Stimulated activated naive CD8-positive, alpha-beta T cell treated with anti-CD3 and anti-CD28 coated beads, Interleukin-15, Interleukin-2, amounts not matched to agents 100 ng/mL and 50 ng/mL, for 24 hours (primary cell): ENCODE data around the gene TNFRSF6B.

Source experiments
- H3K27ac Mint-ChIP-seq: one replicate; pipeline ENCODE4 v1.8.0; 2021; ENCODE audit warnings: mild to moderate bottlenecking, mixed read lengths
- H3K27me3 Mint-ChIP-seq: one replicate; pipeline ENCODE4 v1.8.0; 2021; ENCODE audit warnings: mixed read lengths
- H3K36me3 Mint-ChIP-seq: one replicate; pipeline ENCODE4 v1.8.0; 2021; ENCODE audit warnings: low read depth, mixed read lengths
- H3K4me1 Mint-ChIP-seq: one replicate; pipeline ENCODE4 v1.8.0; 2021; ENCODE audit warnings: low read depth, mixed read lengths
- H3K4me3 Mint-ChIP-seq: one replicate; pipeline ENCODE4 v1.8.0; 2021; ENCODE audit warnings: mild to moderate bottlenecking, mixed read lengths
- H3K9me3 Mint-ChIP-seq: one replicate; pipeline ENCODE4 v1.8.0; 2021; ENCODE audit warnings: mixed read lengths

The TNFRSF6B gene

DNA sequence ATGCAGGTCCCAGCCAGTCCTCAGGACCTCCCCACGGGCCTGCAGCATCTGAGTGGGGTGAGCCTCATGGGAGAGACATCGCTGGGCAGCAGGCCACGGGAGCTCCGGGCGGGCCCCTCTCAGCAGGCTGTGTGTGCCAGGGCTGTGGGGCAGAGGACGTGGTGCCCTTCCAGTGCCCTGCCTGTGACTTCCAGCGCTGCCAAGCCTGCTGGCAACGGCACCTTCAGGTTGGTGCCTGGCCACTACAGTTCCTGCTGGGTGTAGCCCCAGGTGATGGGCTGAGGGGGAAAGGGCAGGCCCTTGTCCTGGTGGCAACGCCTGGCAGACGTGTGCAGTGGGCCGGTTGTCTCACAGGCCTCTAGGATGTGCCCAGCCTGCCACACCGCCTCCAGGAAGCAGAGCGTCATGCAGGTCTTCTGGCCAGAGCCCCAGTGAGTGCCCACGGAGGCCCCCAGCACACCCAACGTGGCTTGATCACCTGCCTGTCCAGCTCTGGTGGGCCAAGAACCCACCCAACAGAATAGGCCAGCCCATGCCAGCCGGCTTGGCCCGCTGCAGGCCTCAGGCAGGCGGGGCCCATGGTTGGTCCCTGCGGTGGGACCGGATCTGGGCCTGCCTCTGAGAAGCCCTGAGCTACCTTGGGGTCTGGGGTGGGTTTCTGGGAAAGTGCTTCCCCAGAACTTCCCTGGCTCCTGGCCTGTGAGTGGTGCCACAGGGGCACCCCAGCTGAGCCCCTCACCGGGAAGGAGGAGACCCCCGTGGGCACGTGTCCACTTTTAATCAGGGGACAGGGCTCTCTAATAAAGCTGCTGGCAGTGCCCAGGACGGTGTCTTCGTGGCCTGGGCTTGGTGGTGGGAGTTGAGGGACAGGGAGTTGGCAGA, 787 bp upstream of the TNFRSF6B start:
- Mint-ChIP-seq H3K4me1 (peaks cover 35% of the 10 kb centered on the region), H3K4me3 (no peak overlapping the region), H3K27me3 (no peaks in the 10 kb centered on the region), H3K27ac (no peak overlapping the region), H3K36me3 (peaks cover 10% of the 10 kb centered on the region), H3K9me3 (no peaks in the 10 kb centered on the region)

DNA sequence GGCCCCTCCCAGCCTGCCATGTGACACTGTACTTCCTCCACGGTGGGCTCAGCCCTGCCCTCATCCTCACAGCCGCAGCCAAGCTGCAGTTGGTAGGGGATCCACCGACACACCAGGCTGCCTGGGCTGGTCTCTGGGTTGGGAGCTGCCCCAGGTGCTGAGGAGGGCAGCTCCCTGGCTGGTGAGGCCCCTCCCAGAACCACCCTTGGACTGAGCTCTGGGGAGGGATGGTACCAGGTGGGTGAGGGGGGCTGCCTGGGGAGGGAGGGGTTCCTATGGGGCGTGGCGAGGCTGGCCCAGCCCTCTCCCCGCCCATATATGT, 185 bp upstream of the TNFRSF6B start:
- peaks cover 10% of the 10 kb centered on the region for H3K36me3 Mint-ChIP-seq
- H3K27me3 Mint-ChIP-seq = no peaks in the 10 kb centered on the region
- peaks cover 35% of the 10 kb centered on the region for H3K4me1 Mint-ChIP-seq
- H3K9me3 Mint-ChIP-seq = no peaks in the 10 kb centered on the region
- H3K4me3 Mint-ChIP-seq = no peak overlapping the region
- H3K27ac Mint-ChIP-seq = no peak overlapping the region

DNA sequence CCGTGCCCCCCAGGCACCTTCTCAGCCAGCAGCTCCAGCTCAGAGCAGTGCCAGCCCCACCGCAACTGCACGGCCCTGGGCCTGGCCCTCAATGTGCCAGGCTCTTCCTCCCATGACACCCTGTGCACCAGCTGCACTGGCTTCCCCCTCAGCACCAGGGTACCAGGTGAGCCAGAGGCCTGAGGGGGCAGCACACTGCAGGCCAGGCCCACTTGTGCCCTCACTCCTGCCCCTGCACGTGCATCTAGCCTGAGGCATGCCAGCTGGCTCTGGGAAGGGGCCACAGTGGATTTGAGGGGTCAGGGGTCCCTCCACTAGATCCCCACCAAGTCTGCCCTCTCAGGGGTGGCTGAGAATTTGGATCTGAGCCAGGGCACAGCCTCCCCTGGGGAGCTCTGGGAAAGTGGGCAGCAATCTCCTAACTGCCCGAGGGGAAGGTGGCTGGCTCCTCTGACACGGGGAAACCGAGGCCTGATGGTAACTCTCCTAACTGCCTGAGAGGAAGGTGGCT, 960 bp downstream of the TNFRSF6B start:
- Mint-ChIP-seq H3K4me3 (peak overlapping the region; percentile 13), H3K27ac (no peak overlapping the region), H3K4me1 (peaks cover 35% of the 10 kb centered on the region), H3K36me3 (peaks cover 8% of the 10 kb centered on the region), H3K9me3 (no peaks in the 10 kb centered on the region), H3K27me3 (no peaks in the 10 kb centered on the region)

DNA sequence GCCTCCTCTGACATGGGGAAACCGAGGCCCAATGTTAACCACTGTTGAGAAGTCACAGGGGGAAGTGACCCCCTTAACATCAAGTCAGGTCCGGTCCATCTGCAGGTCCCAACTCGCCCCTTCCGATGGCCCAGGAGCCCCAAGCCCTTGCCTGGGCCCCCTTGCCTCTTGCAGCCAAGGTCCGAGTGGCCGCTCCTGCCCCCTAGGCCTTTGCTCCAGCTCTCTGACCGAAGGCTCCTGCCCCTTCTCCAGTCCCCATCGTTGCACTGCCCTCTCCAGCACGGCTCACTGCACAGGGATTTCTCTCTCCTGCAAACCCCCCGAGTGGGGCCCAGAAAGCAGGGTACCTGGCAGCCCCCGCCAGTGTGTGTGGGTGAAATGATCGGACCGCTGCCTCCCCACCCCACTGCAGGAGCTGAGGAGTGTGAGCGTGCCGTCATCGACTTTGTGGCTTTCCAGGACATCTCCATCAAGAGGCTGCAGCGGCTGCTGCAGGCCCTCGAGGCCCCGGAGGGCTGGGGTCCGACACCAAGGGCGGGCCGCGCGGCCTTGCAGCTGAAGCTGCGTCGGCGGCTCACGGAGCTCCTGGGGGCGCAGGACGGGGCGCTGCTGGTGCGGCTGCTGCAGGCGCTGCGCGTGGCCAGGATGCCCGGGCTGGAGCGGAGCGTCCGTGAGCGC, 1.6 kb downstream of the TNFRSF6B start:
- peaks cover 6% of the 10 kb centered on the region for H3K36me3 Mint-ChIP-seq
- peaks cover 35% of the 10 kb centered on the region for H3K4me1 Mint-ChIP-seq
- no peaks in the 10 kb centered on the region for H3K27me3 Mint-ChIP-seq
- H3K4me3 Mint-ChIP-seq = no peak overlapping the region
- no peaks in the 10 kb centered on the region for H3K9me3 Mint-ChIP-seq
- no peak overlapping the region for H3K27ac Mint-ChIP-seq

DNA sequence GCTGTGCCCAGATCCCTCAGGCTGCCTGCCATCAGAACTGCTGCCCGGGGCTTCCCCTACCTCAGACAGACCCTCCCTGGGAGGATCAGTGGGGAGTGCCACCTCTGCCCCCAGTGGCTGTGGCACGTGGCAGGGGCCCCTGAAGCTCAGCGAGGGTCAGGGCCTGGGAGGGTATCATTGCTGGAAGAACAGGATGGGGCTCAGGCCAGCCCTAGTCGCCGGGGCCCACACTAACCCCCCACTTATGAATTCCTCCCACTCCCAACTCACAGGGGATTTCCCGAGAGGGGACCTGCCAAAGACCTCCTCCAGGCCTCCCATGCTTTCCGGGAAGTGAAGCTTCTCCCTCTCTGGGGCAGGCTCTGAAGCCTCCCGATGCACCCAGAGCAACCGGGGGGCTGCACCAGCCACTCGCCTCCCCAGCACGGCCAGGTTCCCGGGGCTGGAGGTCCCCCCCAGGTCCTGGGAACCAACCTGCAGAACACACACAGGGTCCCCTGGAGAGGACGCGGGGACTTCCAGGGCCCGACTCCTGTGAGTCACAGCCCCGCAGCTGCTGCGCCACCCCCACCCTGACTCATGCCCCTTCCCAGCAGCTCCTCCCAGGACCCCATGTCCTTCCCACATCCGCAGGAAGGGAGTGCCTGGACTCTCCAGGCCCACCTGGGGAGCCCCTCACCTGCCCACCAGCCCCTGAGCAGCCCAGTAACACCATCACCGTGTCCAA, 2.5 kb downstream of the TNFRSF6B start:
- H3K27ac Mint-ChIP-seq = peak overlapping the region; percentile 52
- no peaks in the 10 kb centered on the region for H3K9me3 Mint-ChIP-seq
- H3K27me3 Mint-ChIP-seq = no peaks in the 10 kb centered on the region
- peaks cover 3% of the 10 kb centered on the region for H3K36me3 Mint-ChIP-seq
- peak overlapping the region; percentile 17 for H3K4me3 Mint-ChIP-seq
- peaks cover 32% of the 10 kb centered on the region for H3K4me1 Mint-ChIP-seq

DNA sequence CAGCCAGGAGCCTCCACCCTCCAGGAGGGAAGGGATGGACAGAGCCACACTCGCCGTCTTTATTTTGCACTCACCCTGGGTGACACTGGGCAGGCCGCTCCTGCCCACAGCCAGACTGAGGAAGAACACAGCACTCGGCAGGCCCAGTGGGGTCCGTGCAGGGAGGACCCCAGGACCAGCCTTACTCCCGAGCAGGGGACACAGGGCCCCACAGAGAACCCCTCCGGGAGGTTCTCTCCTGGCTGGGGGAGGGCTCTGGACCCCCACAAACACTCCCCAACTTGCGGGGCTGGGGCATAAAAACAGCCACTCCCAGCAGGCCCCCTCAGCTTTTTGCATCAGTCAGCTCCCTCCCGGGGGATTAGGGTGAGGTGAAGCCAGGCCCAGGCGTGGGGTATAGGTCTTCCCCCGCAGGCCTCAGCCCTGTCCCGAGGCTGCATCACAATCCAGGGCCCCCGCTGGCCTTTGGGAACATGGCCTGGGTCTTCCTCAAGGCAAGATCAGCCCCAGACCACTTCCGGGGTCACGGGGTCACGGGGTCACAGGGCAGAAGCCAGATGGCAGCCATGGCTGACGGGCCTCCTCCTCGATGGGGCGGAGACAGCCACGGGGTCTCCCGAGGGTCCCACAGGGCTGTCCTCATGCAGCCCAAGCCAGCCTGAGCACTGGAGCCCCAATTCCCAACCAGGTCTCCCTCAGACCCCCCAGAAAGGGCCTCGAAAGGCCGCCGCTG, 3.2 kb downstream of the TNFRSF6B start:
- no peaks in the 10 kb centered on the region for H3K27me3 Mint-ChIP-seq
- H3K4me3 Mint-ChIP-seq = peak overlapping the region; percentile 17
- no peaks in the 10 kb centered on the region for H3K36me3 Mint-ChIP-seq
- H3K9me3 Mint-ChIP-seq = no peaks in the 10 kb centered on the region
- H3K4me1 Mint-ChIP-seq = peaks cover 32% of the 10 kb centered on the region
- H3K27ac Mint-ChIP-seq = peak overlapping the region; percentile 52

DNA sequence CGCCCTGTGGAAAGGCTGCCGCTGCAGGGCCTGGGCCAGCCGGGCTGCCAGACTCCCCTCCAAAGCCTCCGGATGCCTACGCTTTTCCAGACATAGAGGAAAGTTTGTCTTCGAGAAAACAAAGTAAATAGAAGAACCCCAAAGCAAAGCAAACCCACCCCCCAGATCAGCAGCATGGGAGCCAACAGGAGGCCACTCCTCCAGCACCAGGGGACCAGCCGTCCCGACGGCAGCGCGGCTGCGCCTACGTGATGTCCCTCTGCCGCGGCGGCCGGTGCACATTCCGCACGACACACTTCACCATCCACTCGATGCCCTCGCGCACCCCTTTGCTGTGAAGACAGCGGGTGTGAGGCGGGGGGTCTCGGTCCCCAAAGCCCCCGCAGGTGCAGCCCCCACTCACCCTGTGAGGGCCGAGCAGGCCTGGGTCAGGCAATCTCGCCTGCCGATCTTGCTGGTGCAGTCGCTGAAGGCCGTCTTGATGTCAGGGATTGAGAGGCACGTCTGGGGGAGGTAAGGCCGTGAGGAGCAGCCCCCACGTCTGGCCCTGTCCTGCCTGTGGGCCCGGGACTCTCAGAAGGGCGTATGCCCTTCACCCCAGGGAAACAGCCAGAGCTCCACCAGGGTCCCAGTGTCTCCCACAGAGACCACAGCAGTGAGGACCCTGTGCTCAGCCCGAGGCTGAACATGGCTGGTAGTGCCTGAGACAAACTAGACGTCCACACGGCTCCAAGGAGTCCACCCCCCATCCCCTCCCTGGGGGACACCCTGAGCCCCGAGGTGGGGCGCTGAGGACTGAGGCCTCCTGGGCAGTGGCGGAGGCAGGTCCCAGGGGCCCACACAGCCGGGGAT, 4.0 kb downstream of the TNFRSF6B start:
- Mint-ChIP-seq H3K4me3 (no peak overlapping the region), H3K4me1 (peaks cover 33% of the 10 kb centered on the region), H3K9me3 (no peaks in the 10 kb centered on the region), H3K27ac (no peak overlapping the region), H3K36me3 (peaks cover 4% of the 10 kb centered on the region), H3K27me3 (no peaks in the 10 kb centered on the region)

DNA sequence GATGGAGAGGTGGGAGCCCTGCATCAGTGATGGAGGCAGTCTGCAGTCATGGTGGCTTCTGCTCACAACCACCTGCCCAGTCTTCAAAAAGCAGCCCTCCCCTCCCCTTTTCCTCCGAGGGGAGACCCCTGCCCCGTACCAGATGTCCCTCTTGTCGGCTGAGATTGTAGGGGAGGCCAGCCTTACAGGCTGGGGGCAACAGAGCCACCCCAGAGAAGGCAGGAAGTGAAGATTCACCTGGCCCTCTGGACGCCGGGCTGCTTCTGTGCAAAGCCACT, 4.5 kb downstream of the TNFRSF6B start:
- H3K27ac Mint-ChIP-seq = no peak overlapping the region
- H3K36me3 Mint-ChIP-seq = peaks cover 10% of the 10 kb centered on the region
- H3K4me3 Mint-ChIP-seq = no peak overlapping the region
- H3K4me1 Mint-ChIP-seq = peaks cover 38% of the 10 kb centered on the region
- H3K9me3 Mint-ChIP-seq = no peaks in the 10 kb centered on the region
- no peaks in the 10 kb centered on the region for H3K27me3 Mint-ChIP-seq

DNA sequence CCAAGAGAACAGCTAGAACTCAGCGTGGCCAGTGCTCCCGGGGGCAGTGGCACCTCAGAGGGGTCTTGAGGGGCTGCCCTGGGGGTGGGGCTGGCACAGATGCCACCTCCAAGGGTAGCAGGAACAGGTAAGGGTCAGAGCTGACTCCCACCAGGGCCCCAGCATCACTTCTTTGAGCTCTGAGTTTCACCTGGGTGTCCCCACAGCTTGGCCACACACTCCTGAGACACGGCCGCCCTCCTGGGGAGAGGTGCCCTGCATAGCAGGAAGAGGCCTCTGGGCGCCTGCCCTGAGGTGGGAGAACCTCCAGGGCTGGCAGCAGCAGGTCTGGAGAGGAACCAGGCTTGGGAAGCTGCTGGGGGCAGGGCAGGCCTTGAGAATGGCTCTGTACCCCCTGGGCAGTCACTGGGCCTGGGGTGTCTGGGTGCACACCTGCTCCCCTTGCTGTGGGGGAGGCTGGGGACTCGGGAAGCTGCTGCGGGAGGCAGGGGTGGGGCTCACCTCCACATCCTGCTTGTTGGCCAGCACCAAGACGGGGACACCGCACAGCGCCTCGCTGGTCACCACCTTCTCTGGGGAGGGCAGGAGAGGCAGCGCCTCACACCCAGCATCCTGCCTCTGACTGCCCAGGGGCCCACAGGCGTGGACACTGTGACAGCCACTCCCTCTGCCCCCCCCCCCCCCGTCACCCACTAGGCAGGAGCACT, 5.0 kb downstream of the TNFRSF6B start:
- no peaks in the 10 kb centered on the region for H3K9me3 Mint-ChIP-seq
- no peak overlapping the region for H3K4me3 Mint-ChIP-seq
- H3K27ac Mint-ChIP-seq = no peak overlapping the region
- H3K27me3 Mint-ChIP-seq = no peaks in the 10 kb centered on the region
- peaks cover 12% of the 10 kb centered on the region for H3K36me3 Mint-ChIP-seq
- peaks cover 39% of the 10 kb centered on the region for H3K4me1 Mint-ChIP-seq

DNA sequence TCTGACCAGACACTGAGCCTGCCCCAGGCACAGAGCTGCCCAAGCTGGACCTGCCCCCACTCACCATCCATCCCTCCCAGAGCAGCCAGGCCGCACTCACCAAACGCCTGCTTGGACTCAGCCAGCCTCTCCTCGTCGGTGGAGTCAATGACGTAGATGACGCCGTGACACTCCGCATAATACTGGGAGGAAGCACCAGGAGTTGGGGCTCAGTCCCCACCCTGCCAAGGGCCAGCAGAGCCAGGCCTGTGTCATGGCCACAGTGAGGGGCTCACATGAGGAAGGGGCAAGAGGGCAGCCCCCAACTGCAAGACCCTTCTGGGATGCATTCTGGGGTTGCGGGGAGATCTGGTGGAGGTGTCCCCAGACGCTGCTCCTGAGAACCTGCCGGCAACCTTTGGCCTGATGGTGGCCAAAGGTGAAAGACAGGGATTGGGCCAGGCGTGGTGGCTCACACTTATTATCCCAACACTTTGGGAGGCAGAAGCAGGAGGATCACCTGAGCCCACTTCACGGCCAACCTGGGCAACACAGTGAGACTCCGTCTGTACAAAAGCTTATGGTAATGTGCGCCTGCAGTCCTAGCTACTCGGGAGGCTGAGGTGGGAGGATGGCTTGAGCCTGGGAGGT, 5.7 kb downstream of the TNFRSF6B start:
- H3K4me3 Mint-ChIP-seq = no peak overlapping the region
- H3K27me3 Mint-ChIP-seq = no peaks in the 10 kb centered on the region
- peaks cover 19% of the 10 kb centered on the region for H3K36me3 Mint-ChIP-seq
- no peaks in the 10 kb centered on the region for H3K9me3 Mint-ChIP-seq
- H3K27ac Mint-ChIP-seq = peak overlapping the region; percentile 26
- H3K4me1 Mint-ChIP-seq = peaks cover 45% of the 10 kb centered on the region

DNA sequence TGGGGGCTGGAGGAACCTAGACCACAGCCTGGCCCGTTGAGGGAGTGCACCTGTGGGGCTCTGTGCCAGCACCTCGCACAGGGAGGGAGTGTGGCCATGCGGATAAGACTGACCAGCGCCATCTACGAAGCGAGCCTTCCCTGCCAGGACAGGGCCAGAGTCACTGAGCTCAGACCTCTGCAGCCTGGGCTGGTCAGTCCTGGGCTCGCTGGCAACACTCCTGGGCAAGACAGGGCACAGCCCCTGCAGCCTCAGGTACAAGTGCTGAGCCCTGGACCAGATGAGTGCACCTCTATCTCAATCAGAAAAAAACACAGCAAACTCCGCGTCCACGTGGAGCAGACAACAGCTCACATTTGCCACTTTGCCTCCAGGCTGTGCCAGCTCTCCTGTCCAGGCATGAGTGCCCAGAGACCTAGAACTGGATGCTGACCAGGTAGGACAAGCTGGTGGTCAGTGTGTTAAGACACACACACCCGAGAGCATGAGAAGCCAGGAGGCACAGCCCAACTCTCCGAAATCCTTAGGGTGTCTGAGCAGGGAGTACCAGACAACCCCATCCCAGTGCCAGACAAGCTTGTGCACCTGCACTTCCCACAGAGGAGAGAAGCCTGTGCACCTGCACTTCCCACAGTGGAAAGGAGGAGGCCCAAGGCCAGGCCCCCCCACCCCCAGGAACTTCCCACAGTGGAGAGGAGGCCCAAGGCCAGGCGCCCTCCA, 6.5 kb downstream of the TNFRSF6B start:
- no peak overlapping the region for H3K4me3 Mint-ChIP-seq
- H3K4me1 Mint-ChIP-seq = peaks cover 37% of the 10 kb centered on the region
- H3K27ac Mint-ChIP-seq = no peak overlapping the region
- H3K27me3 Mint-ChIP-seq = no peaks in the 10 kb centered on the region
- no peaks in the 10 kb centered on the region for H3K9me3 Mint-ChIP-seq
- peaks cover 19% of the 10 kb centered on the region for H3K36me3 Mint-ChIP-seq

DNA sequence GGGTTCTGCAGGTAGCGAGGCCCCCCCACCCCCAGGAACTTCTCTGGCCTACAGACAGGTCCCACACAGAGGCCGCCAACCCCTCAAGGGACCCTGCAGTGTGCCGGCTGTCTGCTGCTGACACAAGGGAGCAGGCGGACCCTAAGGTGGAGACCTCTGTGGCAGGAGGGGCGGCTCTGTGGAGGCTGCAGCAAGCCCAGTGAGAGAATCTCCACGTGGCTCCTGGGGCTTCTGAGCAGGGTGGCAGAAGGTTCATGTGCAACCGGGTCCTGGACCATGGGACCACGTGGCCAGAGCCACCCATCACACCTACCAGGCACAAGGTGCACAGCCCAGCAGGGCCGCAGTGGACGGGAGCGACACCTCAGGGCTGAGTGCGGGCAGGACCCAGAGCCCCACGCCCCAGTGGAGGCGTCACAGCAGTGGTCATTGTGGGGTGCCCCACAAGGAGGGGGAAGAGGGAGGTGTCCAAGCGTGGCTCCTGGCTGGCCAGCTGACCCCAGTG, 7.1 kb downstream of the TNFRSF6B start:
- H3K27me3 Mint-ChIP-seq = no peaks in the 10 kb centered on the region
- no peak overlapping the region for H3K4me3 Mint-ChIP-seq
- H3K36me3 Mint-ChIP-seq = peaks cover 20% of the 10 kb centered on the region
- no peak overlapping the region for H3K27ac Mint-ChIP-seq
- no peaks in the 10 kb centered on the region for H3K9me3 Mint-ChIP-seq
- peaks cover 35% of the 10 kb centered on the region for H3K4me1 Mint-ChIP-seq
